Right renal pelvis (tissue), 4 donors: ENCODE data around the gene OTUD7B. TPM values are rescaled to one million over a fixed set of nuclear protein-coding genes. Genes with fewer than 3 reads are reported as not detected.
A peak's percentile ranks its signal among the peaks of the same experiment; 100 is the strongest.
"Not testable (repeated sequence)": the region's sequence is repeated elsewhere in the genome, so short reads cannot be mapped to it uniquely, and the experiment has no call there.

ENCODE experiments used
- DNase-seq, 4 donors: peaks; one replicate each; pipeline ENCODE4 v3.0.0-alpha.2; 2013; ENCODE audit warnings: low read depth in 4 of 4, low spot score in 3 of 4, missing footprints in 1 of 4
- polyA plus RNA-seq, 4 donors: library from polyadenylated mRNA; unstranded; fragments of 120-200 nt; gene quantifications; one replicate each; pipeline ENCODE4 v1.2.1, GENCODE V29; 2013; ENCODE audit not compliant: insufficient read length in 4 of 4

Gene OTUD7B
- polyA plus RNA-seq, result 10 to 100 TPM; 18.9 to 22.0 (median 19.5) TPM

DNA sequence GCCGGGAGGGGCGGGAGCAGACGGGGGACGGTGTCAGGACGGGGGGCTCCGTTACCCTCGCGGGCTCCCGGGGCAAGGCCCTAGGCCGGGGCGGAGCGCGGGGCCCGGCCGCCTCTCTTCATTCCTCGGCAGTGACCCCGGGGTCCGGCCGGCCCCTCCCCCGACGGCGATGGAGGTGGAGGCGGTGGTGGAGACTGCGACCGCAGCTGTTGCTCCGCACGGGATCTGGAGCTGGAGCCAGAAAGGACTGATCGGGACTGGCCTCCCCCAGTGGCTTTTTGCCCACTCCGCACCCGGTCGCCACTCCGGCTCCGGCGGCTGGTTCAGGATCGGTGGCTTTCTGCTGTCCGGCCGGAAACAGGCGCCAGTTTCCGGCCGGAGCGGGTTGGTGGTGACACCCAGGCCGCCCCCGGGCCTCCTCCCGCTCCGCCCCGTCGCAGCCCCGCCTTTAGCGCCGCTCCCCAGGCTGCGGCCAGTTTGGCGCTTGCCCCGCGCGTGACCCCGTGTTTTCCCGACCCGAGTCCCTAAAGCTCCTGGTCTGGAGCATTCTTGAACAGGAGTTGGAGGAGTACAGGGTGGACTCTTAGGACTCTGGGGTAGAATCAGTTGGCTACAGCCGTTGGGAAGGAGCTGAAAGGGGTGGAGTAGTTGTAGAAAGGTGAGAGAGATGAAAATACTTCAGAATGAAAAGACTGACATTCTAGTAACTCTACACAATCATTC lies at the start of gene OTUD7B:
Gene OTUD7B, minus strand, starts transcription at position 334 of the 723 bp plus-strand sequence. CDS start 33,216 bp downstream, outside the sequence.
- DNase-seq, result peak; percentile 83 to 88 (median 86)

- no peak for DNase-seq
These were observed 49.7 kb upstream of the OTUD7B start for GRCh38 chr1:150060260-150060659.

- no peak for DNase-seq
These were observed 45.9 kb upstream of the OTUD7B start for GRCh38 chr1:150056407-150056806.

- not testable (repeated sequence) for DNase-seq
These were observed 45.0 kb upstream of the OTUD7B start for GRCh38 chr1:150055507-150055906.

DNA sequence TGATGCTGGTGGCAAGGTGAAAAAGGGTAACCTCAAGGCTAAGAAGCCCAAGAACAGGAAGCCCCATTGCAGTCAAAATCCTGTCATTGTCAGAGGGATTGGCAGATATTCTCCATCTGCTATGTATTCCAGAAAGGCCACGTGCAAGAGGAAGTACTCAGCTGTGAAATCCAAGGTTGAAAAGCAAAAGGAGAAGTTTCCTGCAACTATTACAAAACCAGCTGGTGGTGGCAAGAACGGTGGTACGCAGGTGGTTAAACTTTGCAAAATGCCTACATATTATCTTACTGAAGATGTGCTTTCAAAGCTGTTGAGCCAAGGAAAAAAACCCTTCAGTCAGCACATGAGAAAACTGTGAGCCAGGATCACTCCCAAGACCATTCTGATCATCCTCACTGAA lies 43.4 kb upstream of the OTUD7B start:
- DNase-seq, result no peak

DNA sequence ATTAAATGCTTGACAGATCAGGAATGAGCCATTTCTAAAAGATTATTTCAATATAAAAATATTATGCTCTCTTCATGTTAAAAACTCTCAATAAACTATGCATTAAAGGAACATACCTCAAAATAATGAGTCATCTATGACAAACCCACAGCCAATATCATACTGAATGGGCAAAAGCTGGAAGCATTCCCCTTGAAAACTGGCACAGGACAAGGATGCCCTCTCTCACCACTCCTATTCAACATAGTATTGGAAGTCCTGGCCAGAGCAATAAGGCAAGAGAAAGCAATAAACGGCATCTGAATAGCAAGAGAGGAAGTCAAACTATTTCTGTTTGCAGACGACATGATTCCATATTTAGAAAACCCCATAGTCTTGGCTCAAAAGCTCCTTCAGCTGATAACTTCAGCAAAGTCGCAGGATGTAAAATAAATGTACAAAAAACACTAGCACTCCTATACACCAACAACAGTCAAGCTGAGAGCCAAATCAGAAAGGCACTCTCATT lies 41.4 kb upstream of the OTUD7B start:
- DNase-seq, result not testable (repeated sequence)

GRCh38 chr1:150051089-150051373 lies 40.5 kb upstream of the OTUD7B start:
- no peak for DNase-seq

- DNase-seq, result no peak
These were observed 39.4 kb upstream of the OTUD7B start for GRCh38 chr1:150049926-150050325.

DNA sequence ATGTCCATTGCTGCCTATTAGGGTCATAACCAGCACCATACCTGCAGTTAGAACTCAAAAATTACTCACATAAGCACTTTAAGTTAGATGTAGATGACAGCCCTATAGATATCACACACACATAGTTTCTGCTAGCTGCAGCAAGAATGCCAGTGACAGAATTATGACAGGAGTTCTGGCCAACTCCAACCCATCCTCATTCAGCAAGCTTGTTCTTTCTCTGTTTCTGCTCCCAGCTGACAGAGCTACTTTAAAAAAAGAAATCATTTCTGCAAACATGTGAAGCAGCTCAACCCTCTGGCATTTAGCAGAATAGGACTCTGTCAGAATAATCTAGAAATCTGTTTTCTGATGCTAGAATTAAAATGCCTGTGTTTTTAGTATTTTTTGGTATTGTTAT lies 23.8 kb upstream of the OTUD7B start:
- no peak for DNase-seq

- no peak for DNase-seq
These were observed 17.8 kb upstream of the OTUD7B start for GRCh38 chr1:150028322-150028721.

- DNase-seq, result no peak
These were observed 13.6 kb upstream of the OTUD7B start for GRCh38 chr1:150024156-150024555.

DNA sequence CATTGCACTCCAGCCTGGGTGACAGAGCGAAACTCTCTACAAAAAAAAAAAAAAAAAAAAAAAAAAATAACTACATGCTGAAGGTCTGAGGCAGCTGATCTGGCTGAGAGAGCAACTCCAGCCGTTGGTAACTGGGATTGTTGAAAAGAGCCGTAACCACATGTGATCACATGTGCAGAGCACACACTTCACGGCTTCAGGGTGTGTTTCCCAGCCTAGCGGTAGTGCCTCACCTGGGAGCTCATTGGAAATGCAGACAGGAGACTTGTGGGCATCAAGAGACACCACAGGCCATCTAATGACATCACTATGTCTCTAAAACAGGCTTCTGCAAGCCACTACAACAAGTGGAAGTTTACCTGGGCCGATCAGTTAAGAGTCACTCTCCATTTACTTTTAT lies 11.8 kb upstream of the OTUD7B start:
- DNase-seq, result no peak

- DNase-seq, result no peak
These were observed 10.7 kb upstream of the OTUD7B start for GRCh38 chr1:150021191-150021694.

DNA sequence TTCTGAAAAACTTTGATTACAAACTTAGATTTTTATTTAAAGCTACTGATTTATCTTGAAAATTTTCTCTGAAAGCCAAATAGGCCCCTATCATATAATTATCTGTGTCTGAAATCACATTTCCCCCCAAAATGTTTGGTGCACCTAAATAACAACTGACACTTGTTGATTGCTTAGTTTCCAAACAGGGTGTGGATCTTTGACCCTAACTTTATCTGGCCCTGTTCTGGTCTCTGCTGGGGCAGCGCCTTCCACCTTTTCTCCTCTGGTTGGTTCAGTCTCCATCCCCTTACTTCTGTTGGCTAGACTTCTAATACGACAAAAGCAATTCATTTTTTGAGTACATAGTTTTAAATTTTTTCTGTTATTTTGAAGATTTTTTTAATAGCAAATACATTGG lies 10.2 kb upstream of the OTUD7B start:
- no peak for DNase-seq

DNA sequence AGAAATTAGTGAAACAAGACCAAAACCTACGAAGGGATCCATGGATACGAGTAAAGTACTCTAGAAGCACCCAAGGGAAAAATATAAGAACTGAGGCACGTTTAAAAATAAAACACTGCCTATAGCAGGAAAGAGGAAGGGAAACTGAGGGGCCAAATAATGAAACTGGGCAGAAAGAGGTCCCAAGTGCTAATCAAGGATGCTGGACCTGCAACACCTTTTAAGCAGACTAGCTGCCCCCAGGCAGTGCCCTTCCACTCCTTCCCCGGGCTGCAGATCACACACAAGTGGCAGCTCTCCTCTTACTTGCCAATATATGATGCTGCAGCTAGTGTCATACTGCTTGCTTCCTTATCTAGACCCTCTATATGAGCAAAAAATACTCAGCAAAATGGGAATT lies 7.6 kb upstream of the OTUD7B start:
- DNase-seq, result no peak

GRCh38 chr1:150017206-150017750 lies 6.8 kb upstream of the OTUD7B start:
- DNase-seq, result no peak

DNA sequence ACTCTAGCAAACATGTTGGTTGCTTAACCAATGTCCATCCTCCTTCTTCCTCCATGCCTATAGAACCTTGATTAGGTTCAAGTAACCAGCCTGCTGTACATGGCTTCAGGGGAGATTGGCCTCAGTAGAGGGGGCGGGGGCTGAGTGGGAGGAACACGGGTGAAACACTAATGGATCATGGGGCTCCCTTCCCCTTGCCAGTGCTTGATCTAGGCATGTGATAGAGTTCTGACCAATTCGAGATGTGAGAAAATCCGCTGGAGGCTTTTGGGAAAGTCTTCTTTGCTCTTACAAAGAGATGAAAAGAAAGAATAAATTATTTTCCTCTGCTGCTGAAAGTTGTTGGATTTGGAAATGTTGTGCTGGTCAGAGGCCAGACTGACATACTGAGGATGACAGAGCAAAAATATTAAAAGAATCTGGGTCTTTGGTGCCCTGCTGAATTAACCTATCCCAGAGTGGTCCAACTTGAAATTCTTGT lies 5.2 kb upstream of the OTUD7B start:
- DNase-seq, result no peak

DNA sequence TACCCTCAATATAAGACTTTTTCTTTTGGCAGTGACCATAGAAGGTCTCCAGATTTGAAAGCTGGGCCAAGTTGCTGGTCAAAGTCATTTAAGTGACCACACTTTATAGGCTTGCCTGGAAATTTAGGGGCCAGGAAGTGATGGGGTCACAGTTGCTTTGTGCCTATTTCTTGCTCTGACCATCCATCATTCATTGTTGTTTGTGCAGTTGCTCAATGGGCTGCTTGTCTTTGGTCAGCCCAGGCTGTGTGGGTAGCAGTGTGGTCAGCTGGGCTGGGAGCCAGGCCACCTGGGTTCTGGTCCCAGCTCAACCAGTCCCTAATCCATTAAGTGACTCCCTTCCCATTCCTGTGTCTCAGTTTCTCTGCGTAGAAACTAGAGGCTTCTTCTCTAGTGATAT lies 2.1 kb upstream of the OTUD7B start:
- DNase-seq, result no peak

GRCh38 chr1:150009604-150010392 lies 728 bp downstream of the OTUD7B start:
- peak in 3 of 4 donors; percentile 38 to 63 (median 54) for DNase-seq

GRCh38 chr1:150008699-150009098 lies 1.8 kb downstream of the OTUD7B start:
- no peak for DNase-seq

DNA sequence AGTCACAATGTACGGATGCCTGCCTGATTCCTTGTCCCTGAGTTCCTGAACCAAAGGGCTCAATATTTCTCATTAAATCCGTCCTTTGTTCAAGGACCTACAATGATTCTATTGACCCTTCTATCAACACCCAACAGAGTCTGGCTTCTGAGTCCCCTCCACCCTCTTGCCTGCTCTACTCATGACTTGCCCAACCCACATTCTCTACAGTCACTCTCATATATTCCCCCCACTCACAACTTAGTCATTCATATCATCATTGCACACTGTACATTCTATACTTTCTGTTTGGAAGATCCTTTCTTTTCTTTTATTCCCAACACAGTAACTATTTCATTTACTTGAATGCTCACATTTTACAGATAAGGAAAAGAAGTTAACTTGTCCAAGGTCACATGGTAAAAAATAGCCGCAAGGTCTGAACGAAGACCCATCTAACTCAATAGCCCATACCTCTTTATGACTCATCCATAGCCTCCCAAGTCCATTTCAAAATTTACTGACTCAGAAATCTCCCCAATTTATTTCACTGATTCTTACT lies 3.6 kb downstream of the OTUD7B start:
- DNase-seq, result no peak
